Keratinocyte (primary cell): ENCODE data around the gene PUS1. TPM values are rescaled to one million over a fixed set of nuclear protein-coding genes. Genes with fewer than 3 reads are reported as not detected.

Source experiments
- DNase-seq: peaks from one replicate; pipeline ENCODE4 v3.0.0-alpha.2; 2011; ENCODE audit warnings: low read depth, missing footprints, low spot score
- FAIRE-seq: peaks from 2 replicates; lab custom pipeline; 2011; peaks lifted over from hg19 to GRCh38; lab: Jason Lieb, UNC
- H2AFZ ChIP-seq: 2 replicates; pipeline ENCODE4 v1.6.0; 2012; ENCODE audit warnings: low read length, control low read depth, inconsistent platforms; ENCODE audit not compliant: control insufficient read depth
- H3K27ac ChIP-seq: 2 replicates; pipeline ENCODE4 v1.5.1; 2011; ENCODE audit warnings: low read length; ENCODE audit not compliant: control insufficient read depth, insufficient read depth
- H3K27me3 ChIP-seq: 3 replicates; pipeline ENCODE4 v1.6.0; 2011; ENCODE audit warnings: low read length; ENCODE audit not compliant: control insufficient read depth, insufficient read depth; ENCODE audit errors: extremely low read depth
- H3K36me3 ChIP-seq, 2 experiments: 2 replicates in 1 of 2; 3 replicates in 1 of 2; pipeline ENCODE4 v1.5.1; 2011; ENCODE audit warnings: low read length in 2 of 2, mild to moderate bottlenecking in 1 of 2; ENCODE audit not compliant: control insufficient read depth in 2 of 2, insufficient read depth in 2 of 2; ENCODE audit errors: extremely low read depth in 1 of 2
- H3K4me1 ChIP-seq: 3 replicates; pipeline ENCODE4 v1.5.1; 2011; ENCODE audit warnings: low read length; ENCODE audit not compliant: control insufficient read depth, insufficient read depth; ENCODE audit errors: extremely low read depth
- H3K4me2 ChIP-seq: 3 replicates; pipeline ENCODE4 v1.6.0; 2011; ENCODE audit warnings: low read depth, low read length; ENCODE audit not compliant: control insufficient read depth, insufficient read depth; ENCODE audit errors: extremely low read depth
- H3K4me3 ChIP-seq, 3 experiments: fragments of 200-600 bp in 1 of 3; sonication (generic) in 1 of 3; 2 replicates in 2 of 3; 3 replicates in 1 of 3; pipeline ENCODE4 v1.5.1; 2011 to 2016; ENCODE audit warnings: low read length in 3 of 3, mild to moderate bottlenecking in 3 of 3, control low read depth in 2 of 3, inconsistent platforms in 1 of 3, low read depth in 1 of 3, mixed read lengths in 1 of 3, mixed run types in 1 of 3, moderate library complexity in 1 of 3; ENCODE audit not compliant: control insufficient read depth in 2 of 3, insufficient read depth in 2 of 3; ENCODE audit errors: extremely low read depth in 1 of 3
- H3K79me2 ChIP-seq: 2 replicates; pipeline ENCODE4 v1.6.0; 2012; ENCODE audit warnings: low read length; ENCODE audit not compliant: control insufficient read depth, insufficient read depth
- H3K9ac ChIP-seq: 3 replicates; pipeline ENCODE4 v1.6.0; 2011; ENCODE audit warnings: low read length; ENCODE audit not compliant: control insufficient read depth, insufficient read depth; ENCODE audit errors: extremely low read depth
- H3K9me1 ChIP-seq: 3 replicates; pipeline ENCODE4 v1.6.0; 2011; ENCODE audit warnings: low read length; ENCODE audit not compliant: control insufficient read depth, insufficient read depth; ENCODE audit errors: extremely low read depth
- H3K9me3 ChIP-seq: 2 replicates; pipeline ENCODE4 v1.5.1; 2012; ENCODE audit warnings: low read depth, low read length; ENCODE audit not compliant: control insufficient read depth
- H4K20me1 ChIP-seq: 3 replicates; pipeline ENCODE4 v1.6.0; 2011; ENCODE audit warnings: low read length; ENCODE audit not compliant: control insufficient read depth, insufficient read depth; ENCODE audit errors: extremely low read depth
- CTCF ChIP-seq, 3 experiments: IDR thresholded peaks in 1 of 3; conservative IDR thresholded peaks in 1 of 3; optimal IDR thresholded peaks in 1 of 3; 2 replicates in 2 of 3; 3 replicates in 1 of 3; pipeline versions ENCODE3 to v1.5.1; 2011; ENCODE audit warnings: low read length in 3 of 3, mild to moderate bottlenecking in 3 of 3, moderate library complexity in 2 of 3, control low read depth in 1 of 3, inconsistent platforms in 1 of 3; ENCODE audit not compliant: insufficient read depth in 2 of 3; ENCODE audit errors: extremely low read depth in 1 of 3
- EZH2 ChIP-seq: IDR thresholded peaks from one replicate; pipeline ENCODE4 v1.6.1; 2012; ENCODE audit warnings: inconsistent platforms, mild to moderate bottlenecking, low read length, moderate library complexity
- dilution Hi-C: fragments of 300-500 bp; cut with MboI; formaldehyde crosslinking; loops from one replicate; pipeline ENCODE4 v1.7.0; 2020; ENCODE audit warnings: low sequenced_read_pairs; ENCODE audit not compliant: extremely low pct_ligation_motif_present
- polyA plus RNA-seq, 5 experiments: library from polyadenylated mRNA; depleted of rRNA in 3 of 5; stranded (reverse) in 3 of 5; stranded (forward) in 1 of 5; unstranded in 1 of 5; fragments of >200 nt; gene quantifications; 1 replicate in 1 of 5; 2 replicates in 3 of 5; 3 replicates in 1 of 5; pipeline versions ENCODE4 v1.2.1 to v1.2.3, GENCODE V29; 2011 to 2012; ENCODE audit warnings: missing spikeins in 2 of 5, low read depth in 1 of 5, low replicate concordance in 1 of 5

PUS1 gene
- polyA plus RNA-seq, 1 donor (not counting 4 experiments of a cell fraction or from before 2014, with no cell fraction given), result 25.8 TPM

GRCh38 chr12:131922772-131923171 is 6.3 kb upstream of the PUS1 start:
- no peak for TF ChIP-seq EZH2
- no peak for TF ChIP-seq CTCF (optimal IDR thresholded peaks at IDR 0.05 in 1 of 3, IDR thresholded peaks at IDR 0.05 in 1 of 3, conservative IDR thresholded peaks at IDR 0.05 in 1 of 3; ENCODE audit: extremely low read depth in 1 of 3, insufficient read depth in 2 of 3, low read length in 3 of 3)
- no peaks in the 10 kb centered on the region for H3K4me1 ChIP-seq
- H3K36me3 ChIP-seq, result peaks cover 0 to 13% of the 10 kb centered on the region in 2 experiments
- no peak overlapping the region for H3K9ac ChIP-seq
- no peak for DNase-seq
- H3K4me3 ChIP-seq, result no peak overlapping the region
- H4K20me1 ChIP-seq, result no peaks in the 10 kb centered on the region
- no peak for FAIRE-seq
- no peak overlapping the region for H3K27ac ChIP-seq
- no peaks in the 10 kb centered on the region for H3K79me2 ChIP-seq
- dilution Hi-C loops, result no loop called here
- H3K9me3 ChIP-seq, result no peaks in the 10 kb centered on the region
- H2AFZ ChIP-seq, result no peak overlapping the region
- H3K27me3 ChIP-seq, result no peaks in the 10 kb centered on the region
- H3K9me1 ChIP-seq, result no peaks in the 10 kb centered on the region
- H3K4me2 ChIP-seq, result no peak overlapping the region

GRCh38 chr12:131923260-131923659 is 5.8 kb upstream of the PUS1 start:
- no peaks in the 10 kb centered on the region for H4K20me1 ChIP-seq
- no peak overlapping the region for H3K27ac ChIP-seq
- H3K9me3 ChIP-seq, result no peaks in the 10 kb centered on the region
- H3K9ac ChIP-seq, result no peak overlapping the region
- H3K36me3 ChIP-seq, result peaks cover 0 to 13% of the 10 kb centered on the region in 2 experiments
- no peak overlapping the region for H3K4me2 ChIP-seq
- dilution Hi-C loops, result no loop called here
- no peak overlapping the region for H3K4me3 ChIP-seq
- H3K4me1 ChIP-seq, result no peaks in the 10 kb centered on the region
- no peak overlapping the region for H2AFZ ChIP-seq
- no peaks in the 10 kb centered on the region for H3K9me1 ChIP-seq
- DNase-seq (no peak), FAIRE-seq (no peak)
- H3K79me2 ChIP-seq, result no peaks in the 10 kb centered on the region
- TF ChIP-seq EZH2 (no peak), CTCF (optimal IDR thresholded peaks at IDR 0.05 in 1 of 3, IDR thresholded peaks at IDR 0.05 in 1 of 3, conservative IDR thresholded peaks at IDR 0.05 in 1 of 3; ENCODE audit: extremely low read depth in 1 of 3, insufficient read depth in 2 of 3, low read length in 3 of 3) (no peak)
- no peaks in the 10 kb centered on the region for H3K27me3 ChIP-seq
